NCI-H2081 treated with DMSO at 0.1 percent for 48 hours (cell line): ENCODE data around the gene TSPY1.
"Not testable (repeated sequence)": the region's sequence is repeated elsewhere in the genome, so short reads cannot be mapped to it uniquely, and the experiment has no call there.

Experiments used
- DNase-seq: peaks from one replicate; lab custom pipeline; 2025; lab: John Stamatoyannopoulos, UW

The TSPY1 gene, protein sequence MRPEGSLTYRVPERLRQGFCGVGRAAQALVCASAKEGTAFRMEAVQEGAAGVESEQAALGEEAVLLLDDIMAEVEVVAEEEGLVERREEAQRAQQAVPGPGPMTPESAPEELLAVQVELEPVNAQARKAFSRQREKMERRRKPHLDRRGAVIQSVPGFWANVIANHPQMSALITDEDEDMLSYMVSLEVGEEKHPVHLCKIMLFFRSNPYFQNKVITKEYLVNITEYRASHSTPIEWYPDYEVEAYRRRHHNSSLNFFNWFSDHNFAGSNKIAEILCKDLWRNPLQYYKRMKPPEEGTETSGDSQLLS

DNA sequence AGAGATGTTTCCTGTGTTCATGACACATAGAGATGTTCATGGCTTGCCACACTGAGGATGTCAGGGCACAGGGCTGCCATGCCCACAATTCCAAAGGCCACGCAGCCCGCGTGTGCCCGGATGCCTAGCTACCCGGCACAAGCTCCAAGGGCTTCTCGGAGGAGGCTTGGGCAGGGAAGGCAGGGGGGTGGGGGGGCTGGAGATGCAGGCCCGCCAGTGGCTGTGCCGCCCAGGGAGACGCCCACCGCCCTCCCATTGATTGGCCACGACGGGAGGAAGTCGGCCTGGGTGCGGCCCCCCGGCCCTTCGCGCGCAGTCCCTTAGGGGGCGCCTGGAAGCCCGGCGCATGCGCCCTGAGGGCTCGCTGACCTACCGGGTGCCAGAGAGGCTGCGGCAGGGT lies at the start of gene TSPY1:
Gene TSPY1, plus strand, starts transcription at position 301 of the 400 bp plus-strand sequence. Its CDS starts 46 bp downstream, at position 347.
- not testable (repeated sequence) for DNase-seq

DNA sequence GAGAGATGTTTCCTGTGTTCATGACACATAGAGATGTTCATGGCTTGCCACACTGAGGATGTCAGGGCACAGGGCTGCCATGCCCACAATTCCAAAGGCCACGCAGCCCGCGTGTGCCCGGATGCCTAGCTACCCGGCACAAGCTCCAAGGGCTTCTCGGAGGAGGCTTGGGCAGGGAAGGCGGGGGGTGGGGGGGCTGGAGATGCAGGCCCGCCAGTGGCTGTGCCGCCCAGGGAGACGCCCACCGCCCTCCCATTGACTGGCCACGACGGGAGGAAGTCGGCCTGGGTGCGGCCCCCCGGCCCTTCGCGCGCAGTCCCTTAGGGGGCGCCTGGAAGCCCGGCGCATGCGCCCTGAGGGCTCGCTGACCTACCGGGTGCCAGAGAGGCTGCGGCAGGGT lies 20.2 kb downstream of the TSPY1 start, which contains the start of gene TSPY9:
Gene TSPY9, plus strand, starts transcription at position 301 of the 400 bp plus-strand sequence. Its CDS starts 46 bp downstream, at position 347.
- DNase-seq = not testable (repeated sequence)

DNA sequence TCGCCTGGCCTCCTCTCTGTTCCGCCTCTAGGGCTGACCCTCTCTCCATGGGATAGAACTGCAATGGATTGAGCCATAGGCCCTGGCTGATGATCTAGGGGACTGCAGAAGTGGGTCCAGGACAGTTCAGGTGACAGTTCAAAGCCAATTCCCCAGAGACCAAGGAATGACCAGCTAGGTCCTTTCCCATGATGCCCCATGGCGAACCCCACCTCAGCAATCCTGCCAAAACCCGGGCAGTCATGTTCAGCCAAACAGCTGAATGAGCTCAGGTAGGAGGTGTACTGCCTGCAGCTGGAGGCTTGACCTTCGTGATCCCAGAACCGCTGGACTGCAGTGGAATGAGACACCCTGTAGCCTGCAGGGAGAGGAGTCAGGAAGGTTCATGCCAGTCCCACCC lies 37.6 kb downstream of the TSPY1 start:
- DNase-seq = not testable (repeated sequence)

DNA sequence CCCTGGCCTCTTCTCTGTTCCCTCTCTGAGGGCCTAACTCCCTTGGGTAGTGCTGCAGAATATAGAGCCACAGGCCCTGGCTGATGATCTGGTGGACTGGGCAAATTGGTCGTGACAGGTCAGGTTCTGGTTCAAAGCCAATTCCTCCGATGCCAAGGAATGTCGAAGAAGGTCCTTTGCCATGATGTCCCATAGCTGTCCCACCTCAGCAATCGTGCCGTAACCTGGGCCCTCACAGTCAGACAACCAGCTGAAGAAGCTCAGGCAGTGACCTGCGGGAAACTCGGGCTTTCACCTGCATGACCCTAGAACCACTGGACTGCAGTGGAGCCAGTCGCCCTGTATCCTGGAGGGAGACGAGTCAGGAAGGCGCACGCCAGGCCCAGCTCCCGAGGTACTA lies 49.5 kb downstream of the TSPY1 start:
- DNase-seq = not testable (repeated sequence)
